Activated CD4-positive, alpha-beta T cell treated with anti-CD3 and anti-CD28 coated beads for 1 hour (primary cell): Measurements from ENCODE around the gene LRP2.

Experiments used
- DNase-seq: peaks from one replicate; pipeline ENCODE4 v3.0.0-alpha.2; 2020

The LRP2 gene

DNA sequence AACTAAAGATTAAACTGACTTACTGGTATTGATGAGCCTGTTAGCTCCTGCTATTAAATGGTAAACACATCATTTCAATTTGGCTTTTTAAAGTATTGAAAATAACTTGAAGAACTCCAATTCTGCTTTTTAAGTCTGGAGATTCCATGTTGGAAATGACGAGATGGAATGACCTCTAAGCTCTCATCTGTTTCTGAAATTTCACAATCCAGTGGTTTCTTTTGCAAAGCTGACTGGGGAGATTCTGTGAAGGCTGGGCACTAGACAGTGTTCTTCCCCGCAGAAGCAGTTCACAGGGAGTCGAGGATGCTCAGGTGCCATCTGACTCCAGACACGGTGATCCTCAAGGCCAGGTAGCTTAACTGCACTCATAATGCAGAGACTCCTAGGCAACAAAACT, 248.3 kb downstream of the LRP2 start:
- DNase-seq, result no peak

DNA sequence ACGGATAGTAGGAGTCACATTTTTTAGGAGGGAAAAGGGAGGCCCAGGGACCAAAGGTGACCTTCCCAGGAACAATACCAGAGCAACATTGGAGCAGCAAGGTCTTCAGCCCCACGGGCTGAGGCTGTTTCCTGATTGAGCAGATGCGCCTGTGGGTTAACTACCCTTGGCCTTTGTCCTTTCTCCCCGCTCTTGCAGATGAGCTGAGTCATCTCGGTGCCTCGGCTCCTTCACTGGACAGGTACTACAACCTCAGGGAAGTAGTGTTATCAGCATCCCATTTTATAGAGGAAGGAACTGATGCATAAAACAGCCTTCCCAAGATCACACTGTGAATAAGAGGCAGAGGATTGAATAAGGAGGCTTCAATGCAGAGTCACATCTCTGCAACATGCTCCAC, 249.5 kb downstream of the LRP2 start:
- DNase-seq, result no peak

DNA sequence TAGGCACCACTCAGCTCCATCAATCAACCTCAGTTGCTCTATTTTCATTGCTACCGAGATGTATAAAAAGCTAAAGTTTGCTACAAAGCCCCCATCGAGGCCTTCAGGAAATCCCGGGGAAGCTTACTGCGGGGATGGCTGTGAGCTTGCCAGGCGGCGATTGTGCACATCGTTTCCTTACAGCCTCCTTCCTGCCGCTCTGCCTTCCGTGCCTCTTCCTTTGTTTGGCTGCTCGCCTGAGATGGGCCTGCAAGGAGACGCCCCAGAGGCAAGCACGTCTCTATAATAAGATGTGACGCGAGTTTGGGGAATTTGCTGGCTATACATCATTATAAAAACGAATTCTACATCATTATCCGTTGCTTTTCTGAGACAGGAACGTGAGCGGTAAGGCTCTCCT, 251.4 kb downstream of the LRP2 start:
- DNase-seq, result no peak

DNA sequence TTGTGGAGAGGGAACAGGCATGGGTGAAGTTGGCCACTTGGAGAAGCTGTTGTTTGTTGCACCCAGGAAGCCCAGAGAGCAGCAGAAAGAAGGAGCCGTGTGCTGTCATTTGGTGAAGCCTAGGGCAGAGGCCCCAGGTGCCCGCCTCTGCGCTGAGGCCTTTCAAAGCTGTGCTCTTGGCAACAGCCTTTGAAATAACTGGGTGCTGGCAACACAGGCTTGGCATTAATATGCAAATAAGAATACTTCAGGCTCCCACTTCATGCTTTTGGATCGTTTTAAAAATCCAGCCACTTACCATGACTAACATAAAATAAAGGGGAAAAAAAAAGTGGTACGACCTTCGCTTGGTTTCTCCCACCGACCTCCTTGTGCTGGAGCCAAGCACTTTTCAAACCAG, 251.9 kb downstream of the LRP2 start:
- DNase-seq, result no peak

DNA sequence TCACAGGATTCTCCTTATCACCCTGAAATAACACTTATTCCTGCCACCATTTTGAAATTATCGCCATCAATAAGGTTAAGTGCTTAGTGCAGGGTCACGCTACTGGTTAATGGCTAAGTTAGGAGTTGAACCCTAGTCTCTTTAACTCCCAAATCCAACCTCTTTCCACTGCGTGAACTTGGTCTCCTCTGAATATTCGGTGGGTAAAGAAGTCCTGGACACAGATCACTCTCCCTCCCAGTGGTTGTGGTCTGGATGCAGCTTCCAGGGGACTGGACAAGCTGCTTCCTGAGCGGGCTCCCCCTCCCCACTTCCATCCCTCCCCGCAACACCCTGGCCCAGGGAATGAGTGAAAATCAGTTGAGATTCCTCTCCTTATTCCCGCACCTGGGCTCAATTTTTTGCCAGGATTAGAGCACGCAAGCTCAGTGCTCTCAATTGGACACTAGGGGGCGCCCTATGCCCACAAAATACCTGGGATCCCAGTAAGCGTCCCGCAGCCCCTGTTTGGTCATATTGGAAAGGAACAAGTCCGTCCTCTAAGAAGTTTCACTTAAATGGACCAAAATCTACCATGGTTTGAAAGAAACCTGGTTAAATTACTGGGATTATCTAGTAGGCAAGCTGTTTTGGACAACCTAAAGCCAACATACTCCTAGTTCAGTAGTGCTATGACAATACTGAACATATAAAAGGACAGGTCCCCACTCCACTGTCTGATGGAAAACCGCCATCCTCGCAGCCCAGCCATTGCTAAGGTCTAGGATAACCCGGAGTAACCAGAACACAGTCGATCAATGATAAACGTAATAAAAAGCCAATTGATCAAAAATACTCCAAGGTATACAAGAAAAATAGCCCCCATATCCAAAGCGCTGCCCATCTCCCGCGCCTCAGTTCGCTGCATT, 252.6 kb downstream of the LRP2 start:
- peak; percentile 50 for DNase-seq

DNA sequence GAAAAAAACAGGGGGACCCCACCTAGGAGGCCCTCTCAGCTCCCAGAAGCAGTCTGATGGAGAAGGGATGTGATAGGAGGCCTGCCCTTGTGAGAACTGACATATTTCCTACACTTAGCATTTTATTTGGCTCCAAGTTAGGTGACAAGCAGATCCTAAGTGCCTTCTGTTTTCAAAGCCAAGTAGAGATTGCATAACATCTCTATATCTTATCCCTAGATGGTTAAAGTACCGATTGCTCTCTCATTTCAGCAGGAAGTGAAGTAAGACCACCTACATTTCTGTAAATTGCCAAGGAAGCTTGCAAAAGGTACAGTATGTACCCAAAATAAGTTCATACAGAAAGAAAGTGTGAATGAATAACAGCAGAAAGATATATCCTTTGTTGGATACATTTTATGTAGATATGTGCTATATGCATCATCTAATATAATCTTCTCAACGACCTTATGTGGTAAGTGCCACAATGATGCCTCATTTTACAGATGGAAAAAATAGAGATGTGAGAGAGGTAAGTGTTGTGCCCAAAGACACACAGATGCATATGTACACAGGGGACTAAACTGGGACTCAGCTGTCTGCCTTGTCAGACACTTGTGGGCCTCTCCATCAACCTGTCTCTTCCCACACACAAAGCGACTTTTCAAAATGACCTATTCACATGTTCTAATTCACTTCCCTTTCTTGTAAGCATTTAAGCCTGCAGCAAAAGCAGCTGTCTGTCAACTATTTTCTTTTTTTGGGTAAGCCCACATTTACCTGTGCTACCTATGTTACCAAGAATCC, 254.0 kb downstream of the LRP2 start:
- DNase-seq, result no peak

DNA sequence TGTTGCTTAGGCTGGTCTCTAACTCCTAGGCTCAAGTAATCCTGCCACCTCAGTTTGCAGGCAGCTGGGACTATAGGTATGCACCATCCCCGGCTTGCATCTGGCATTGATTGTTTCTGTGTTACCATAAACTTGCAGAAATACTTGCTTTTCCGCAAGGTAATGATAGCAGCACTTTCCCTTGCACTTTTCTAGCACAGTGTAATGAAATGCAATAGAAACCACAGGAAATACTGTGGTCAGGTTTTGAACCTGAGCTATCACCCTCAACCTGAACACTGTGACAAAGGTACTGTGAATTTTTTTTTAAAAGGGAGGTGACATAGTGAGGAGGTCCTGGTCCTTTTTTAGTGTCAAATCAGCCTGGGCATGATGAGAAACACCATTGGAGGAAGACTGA, 254.7 kb downstream of the LRP2 start:
- DNase-seq, result no peak

DNA sequence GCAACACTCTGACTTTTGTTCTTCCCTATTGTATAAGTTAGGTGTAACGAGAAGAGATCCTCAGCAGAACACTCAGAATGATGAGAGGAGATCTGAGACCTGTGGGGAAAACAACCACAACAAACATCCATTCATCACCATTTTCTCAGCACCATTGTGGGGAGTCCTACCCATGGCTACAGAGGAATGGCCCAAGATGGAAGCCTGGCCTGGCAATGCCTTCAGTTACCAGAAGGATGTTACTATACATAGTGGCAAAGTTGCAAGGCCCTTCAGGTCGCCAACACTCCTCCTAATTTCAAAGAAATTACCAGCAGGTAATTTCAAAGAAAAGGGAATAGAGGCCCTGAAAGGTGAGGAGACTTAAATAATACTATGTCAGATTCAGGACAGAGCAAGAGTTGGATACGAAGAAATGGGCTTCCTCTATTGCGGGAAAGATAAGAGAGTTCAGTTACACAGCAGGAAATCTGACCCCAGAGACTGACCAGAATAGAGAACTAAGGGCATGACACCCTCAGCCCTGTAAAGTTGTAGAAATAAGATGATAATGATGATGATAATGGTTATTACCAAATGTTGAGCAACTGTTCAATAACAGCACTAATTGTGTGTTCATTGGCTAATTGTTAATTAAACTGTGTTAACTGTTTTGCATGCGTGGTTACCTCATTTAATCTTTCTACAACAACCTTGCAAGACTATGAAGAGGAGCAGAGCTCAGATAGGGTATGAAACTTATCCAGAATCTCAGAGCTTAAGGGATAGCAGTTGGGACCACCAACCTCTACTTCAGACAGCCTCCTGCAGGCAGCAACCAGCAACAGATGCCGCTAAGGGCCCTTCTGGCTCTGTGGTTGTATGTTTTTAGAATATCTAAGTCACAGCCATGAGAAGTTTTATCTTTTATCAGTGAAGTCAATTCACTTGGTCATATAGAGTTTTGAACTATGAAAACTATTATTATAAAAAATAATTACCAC, 255.5 kb downstream of the LRP2 start:
- DNase-seq, result no peak

DNA sequence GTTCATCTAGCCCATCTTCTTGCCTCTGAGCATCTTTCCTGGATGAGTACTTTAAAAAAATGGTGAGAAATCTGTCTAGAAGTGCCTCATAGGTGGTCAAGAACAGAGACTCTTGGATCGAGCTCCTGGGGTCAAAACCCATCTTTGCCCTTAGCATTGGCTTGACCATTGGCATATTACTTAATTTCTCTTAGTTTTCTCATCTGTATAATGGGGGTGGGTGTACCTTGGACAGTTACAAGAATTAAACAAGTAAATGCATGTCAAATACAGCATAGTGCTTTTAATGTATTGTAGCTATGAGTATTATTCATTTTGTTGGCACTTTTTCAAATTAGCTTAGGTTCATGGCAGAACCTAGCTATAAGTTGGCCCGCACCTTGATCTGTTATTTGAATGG, 256.2 kb downstream of the LRP2 start:
- DNase-seq, result no peak

DNA sequence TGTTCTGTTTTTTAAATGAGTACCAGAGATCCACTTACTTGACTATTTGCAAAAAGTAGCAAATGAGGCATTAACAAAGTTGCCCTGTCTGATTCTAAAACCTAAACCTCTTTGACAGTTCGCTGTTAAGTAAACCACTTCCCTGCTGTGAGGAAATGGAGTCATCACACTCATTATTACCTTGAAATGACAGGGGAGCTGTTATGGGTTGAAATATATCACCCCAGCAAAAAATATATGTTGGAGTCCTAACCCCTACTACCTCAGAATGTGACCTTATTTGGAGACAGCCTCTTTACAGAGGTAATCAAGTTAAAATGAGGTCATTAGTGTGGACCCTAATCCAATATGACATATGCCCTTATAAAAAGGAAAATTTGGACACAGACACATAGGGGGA, 256.9 kb downstream of the LRP2 start:
- no peak for DNase-seq

DNA sequence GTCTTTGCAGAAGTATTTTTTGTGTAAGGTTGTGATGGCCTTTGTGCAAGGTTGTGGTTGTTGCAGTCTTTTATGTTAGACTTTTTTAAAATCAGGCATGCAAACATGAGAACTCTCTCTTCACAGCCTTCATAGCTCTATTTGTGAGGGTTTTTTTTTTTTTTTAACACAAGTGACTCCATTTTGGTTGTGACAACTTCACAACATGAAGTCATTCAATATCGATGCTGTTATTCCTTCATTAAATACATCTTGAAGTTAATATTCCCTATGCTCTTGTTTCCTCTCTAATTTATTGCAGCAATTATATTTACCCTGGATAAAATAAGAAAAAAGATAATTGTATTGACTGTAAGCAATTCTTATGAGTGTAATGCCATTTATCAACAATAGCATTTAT, 257.5 kb downstream of the LRP2 start:
- no peak for DNase-seq

DNA sequence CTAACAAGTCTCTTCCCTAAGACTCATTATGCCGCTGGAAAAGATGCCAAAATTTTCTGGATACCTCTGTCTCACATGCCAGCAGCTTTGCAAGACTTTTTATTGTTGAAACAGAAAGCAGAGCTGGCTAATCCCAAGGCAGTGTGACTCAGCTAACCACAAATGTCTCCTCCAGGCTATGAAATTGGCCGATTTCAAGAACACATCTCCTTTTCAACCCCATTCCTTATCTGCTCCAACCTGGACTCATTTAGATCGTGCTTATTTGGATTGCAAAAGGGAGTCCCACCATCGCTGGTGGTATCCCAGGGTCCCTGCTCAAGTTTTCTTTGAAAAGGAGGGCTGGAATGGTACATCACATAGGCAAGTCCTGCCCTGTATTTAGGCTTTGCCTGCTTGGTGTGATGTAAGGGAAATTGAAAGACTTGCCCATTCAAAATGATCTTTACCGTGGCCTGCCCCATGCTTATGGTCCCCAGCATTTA, 266.7 kb downstream of the LRP2 start:
- no peak for DNase-seq

DNA sequence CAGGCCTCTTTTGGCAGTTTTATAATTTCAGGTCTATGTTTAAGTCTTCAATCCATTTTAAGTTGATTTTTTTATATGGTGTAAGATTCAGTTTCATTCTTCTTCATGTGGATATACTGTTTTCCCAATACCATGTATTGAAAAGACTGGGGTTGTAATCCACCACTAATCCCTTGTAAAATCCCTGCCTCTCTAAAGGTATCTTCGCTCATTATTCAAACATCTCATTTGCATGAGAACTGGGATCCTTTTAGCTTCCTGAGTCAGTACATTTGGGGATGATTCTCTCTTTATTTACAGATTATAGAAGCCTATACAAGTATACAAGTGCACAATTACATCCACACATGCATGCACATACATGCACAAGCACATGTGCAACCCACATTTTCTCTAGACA, 267.7 kb downstream of the LRP2 start:
- DNase-seq, result no peak

DNA sequence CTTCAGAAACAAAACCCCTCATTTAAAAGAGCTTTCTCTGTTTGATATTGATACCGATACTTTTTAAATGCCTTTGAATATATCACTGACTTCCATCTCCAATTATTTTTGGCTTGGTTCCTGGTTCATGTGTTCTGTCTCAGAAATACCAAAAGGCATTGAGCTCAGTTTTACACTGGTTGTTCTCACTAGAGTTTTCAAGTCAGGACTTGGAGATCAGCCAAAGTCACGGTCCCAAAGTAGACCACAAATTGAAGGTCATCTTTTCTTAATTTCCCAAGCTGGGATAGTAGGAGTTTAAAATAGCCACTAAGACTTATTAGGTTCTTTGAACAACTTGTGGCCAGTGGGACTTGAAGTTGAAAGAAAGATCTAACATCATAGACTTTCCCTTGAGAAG, 268.8 kb downstream of the LRP2 start:
- DNase-seq, result no peak

DNA sequence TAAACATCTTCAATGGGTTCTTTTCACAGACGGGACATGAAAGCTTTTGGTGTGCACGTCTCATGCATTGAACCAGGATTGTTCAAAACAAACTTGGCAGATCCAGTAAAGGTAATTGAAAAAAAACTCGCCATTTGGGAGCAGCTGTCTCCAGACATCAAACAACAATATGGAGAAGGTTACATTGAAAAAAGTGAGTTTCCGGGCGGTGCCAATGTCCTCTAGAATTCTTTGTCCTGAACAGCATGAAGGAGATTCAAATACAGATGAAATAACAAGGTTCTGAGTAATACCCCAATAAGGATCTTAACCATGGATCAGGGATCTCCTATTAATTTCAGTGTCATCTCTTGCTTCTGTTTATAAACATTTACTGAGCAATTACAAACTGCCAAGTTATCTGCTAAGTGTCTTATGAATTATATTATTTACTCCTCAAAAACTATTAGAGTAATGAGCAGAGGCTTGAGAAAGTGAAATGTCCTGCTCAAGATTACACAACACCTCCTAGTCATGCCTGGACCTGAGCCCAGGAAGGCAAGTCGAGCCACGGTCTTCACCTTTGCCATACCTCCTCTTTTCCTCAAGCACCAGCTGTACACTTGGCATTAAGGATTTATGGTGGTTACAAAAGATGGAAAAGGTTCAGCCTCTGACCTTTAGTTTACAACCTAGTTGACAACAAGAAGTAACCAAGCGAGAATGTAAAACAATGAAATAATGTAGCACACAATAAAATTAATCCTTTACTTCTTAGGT, 270.4 kb downstream of the LRP2 start:
- no peak for DNase-seq

DNA sequence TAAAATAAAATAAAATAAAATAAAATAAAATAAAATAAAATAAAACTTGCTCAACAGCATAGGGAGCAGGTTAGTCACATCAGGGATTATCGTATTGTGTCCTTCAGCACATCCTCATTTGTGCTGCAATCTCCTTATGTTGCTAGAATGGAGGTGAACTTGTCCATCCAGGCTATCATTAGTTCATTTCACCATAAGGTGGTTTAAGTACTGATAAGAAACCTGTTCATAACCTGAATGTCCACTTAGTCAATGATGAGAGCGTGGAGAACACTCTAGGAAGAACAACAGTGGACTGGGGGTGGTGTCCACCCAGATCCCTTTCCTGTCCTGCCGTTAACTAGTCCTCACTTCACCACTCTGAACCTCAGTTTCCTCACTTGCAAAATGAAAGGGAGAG, 271.1 kb downstream of the LRP2 start:
- DNase-seq, result no peak

DNA sequence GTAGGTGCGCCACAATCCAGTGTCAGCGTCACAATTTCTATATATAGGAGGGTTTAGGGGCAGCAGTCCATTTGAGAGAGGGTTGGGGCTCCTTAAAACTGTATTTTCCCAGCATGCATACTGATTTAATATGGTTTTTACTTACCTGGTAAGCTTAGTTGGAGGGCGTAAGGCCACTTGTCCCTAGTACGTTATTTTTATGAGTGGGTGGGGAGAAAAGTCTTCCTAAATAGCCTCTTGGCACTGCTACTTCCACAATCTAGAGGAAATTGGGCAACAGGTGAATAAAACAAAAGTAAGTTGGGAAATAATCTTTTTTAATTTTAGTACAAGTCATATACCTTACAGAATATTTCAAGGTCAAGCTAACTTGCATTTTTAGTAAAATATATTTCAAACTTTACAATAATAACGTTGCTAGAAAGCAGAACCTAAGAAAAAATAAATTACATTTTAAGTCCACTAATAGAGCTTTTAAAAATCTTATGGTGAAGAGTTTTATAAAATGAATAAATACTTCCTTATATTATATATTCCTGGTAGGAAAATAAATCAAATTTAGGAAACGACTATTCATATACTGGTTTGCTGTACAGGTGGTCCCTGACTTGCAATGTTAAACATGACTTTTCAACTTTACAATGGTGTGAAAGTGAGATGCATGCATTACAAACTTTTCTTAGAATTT, 272.1 kb downstream of the LRP2 start:
- no peak for DNase-seq

DNA sequence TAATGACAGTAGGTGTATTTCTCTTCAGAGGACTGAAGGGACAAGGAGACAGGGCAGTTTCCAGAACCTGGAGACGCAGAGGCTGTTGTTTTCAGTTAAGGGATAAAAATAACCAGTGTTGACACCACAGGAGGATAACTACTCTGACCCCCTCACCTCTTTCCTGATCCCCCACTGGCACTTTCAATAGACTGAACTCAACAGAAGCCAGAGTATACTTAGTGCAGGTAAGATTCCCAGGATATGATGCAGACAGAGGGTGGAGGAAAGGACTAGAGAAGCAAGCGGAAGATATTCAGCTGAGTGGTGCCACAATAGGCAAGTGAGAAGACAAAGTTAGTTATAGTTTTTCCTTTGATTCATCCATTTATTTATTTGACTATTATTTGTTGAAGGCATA, 273.2 kb downstream of the LRP2 start:
- DNase-seq, result no peak

DNA sequence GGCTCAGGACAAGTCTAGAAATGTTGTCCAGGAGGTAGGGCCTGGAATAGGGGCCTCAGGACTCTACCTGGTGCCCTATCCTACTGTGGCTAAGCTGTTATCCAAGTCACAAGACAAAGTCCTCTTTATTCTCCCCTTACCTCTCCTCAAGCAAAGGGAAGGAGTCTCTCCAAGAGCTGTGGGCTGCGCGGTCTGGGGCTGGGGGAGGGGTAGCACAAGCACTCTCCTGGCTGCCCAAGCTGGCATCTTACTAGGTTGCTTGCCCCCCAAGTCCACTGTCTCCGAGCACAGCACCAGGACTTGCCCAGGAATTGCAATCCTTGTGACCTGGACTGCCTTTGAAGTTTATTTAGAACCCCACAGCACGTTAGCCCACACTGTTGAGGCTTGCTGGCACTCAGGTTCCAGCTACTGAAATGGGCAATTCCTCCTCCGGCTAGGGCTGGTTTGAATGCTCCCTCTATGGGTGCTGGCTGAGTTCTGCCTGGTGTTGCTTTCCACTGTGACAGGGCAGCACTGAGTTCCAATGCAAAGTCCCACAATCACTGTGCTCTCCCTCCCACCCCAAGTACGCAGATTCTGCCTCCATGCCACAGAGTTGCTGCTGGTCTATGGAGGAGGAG, 274.5 kb downstream of the LRP2 start:
- DNase-seq, result no peak

DNA sequence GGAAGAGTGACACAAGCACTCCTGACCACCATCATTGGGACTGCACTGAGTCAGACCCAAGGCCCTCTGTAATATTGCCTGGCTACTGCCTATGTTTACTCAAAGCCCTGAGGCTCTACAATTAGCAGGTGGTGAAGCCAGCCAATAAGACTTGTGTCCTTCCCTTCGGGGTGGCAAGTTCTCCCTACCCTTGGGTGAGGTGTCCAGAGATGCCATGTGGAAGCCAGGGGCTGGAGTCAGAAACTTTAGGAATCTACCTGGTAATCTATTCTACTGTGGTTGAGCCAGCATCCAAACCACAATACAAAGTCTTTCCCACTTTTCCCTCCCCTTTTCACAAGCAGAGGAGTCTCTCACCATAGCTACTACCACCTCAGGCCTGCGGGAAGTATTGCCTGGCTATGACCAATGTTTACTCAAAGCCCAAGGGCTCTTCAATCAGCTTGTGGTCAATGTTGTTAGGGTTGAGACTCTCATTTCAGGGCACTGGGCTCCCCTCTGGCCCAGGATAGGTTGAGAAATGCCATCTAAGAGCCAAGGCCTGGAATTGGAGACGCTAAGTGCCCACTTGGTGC, 275.4 kb downstream of the LRP2 start:
- DNase-seq, result no peak

DNA sequence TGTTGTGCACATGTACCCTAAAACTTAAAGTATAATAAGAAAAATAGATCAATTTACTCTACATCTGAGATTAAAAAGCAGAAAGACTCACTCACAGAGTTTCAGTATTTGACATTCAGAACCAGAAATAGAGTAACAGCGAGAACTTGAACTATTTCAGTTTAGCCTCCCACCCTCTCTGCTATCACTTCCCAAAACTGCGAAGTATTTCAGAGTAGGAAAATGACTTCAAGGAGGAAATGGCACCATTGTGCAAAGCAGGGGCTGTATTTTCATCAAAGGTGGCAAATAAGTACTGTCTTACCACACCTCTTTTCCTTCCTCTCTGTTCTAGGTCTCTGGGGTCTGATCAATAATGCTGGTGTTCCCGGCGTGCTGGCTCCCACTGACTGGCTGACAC, 279.3 kb downstream of the LRP2 start:
- DNase-seq, result no peak
